A549 (cell line): ENCODE data around the gene NSL1. TPM values are rescaled to one million over a fixed set of nuclear protein-coding genes. Genes with fewer than 3 reads are reported as not detected.

Source experiments
- ATAC-seq, 2 experiments: fragments of 200-7000 bp in 1 of 2; fragments of >200 bp in 1 of 2; cut with Nextera tagmentation in 1 of 2; cut with Tn5 transposase in 1 of 2; 3 replicates each; pipeline versions ENCODE4 v1.8.0 to v1.9.1; 2018 to 2020; ENCODE audit warnings: mild to moderate bottlenecking in 1 of 2, moderate library complexity in 1 of 2
- CTCF ChIA-PET: fragments of 300-600 bp; sonication (Branson Sonifier 250); formaldehyde crosslinking; extraction: SDS; loops from one replicate; lab custom pipeline; 2021; ENCODE audit warnings: antibody characterized with exemption, inconsistent platforms; lab: Yijun Ruan, JAX
- POLR2A ChIA-PET: fragments of 350-600 bp; formaldehyde crosslinking; extraction: SDS; loops from one replicate; lab custom pipeline; 2021; ENCODE audit warnings: antibody characterized with exemption, inconsistent platforms; lab: Yijun Ruan, JAX
- DNase-seq, 2 experiments: peaks; one replicate each; pipeline versions ENCODE4 v3.0.0 to v3.0.0-alpha.2; 2011 to 2016; ENCODE audit warnings: low read depth in 1 of 2, low spot score in 1 of 2
- FAIRE-seq: peaks from 2 replicates; lab custom pipeline; 2011; peaks lifted over from hg19 to GRCh38; lab: Jason Lieb, UNC
- H3K27ac ChIP-seq, 2 experiments: fragments of >200 bp; sonication (Bioruptor Twin); formaldehyde crosslinking; 3 replicates each; pipeline ENCODE4 v1.5.1; 2016 to 2017
- H3K4me1 ChIP-seq: fragments of >200 bp; sonication (Bioruptor Twin); formaldehyde crosslinking; 3 replicates; pipeline ENCODE4 v1.6.1; 2016
- H3K4me2 ChIP-seq: fragments of >200 bp; sonication (Bioruptor Twin); formaldehyde crosslinking; 3 replicates; pipeline ENCODE4 v1.6.1; 2016
- H3K4me3 ChIP-seq: fragments of >200 bp; sonication (Bioruptor Twin); formaldehyde crosslinking; 3 replicates; pipeline ENCODE4 v1.5.1; 2016
- H3K9me3 ChIP-seq: fragments of >200 bp; sonication (Bioruptor Twin); formaldehyde crosslinking; 3 replicates; pipeline ENCODE4 v1.6.1; 2016
- CBX2 ChIP-seq: fragments of 200-600 bp; sonication (generic); IDR thresholded peaks from 2 replicates; pipeline ENCODE4 v1.6.1; 2016; ENCODE audit warnings: low read depth, mild to moderate bottlenecking, borderline replicate concordance
- CBX8 ChIP-seq: fragments of 200-600 bp; sonication (generic); IDR thresholded peaks from 2 replicates; pipeline ENCODE4 v1.6.1; 2016
- CHD2 ChIP-seq: fragments of 150-350 bp; IDR thresholded peaks from 2 replicates; pipeline ENCODE4 v1.6.1; 2014; ENCODE audit warnings: low read length; ENCODE audit not compliant: partially characterized antibody
- CHD4 ChIP-seq: fragments of 200-600 bp; sonication (generic); IDR thresholded peaks from 2 replicates; pipeline ENCODE4 v1.6.1; 2016; ENCODE audit warnings: antibody characterized with exemption, mild to moderate bottlenecking, borderline replicate concordance
- EHMT2 ChIP-seq: fragments of 200-600 bp; sonication (generic); IDR thresholded peaks from 2 replicates; pipeline ENCODE4 v1.6.1; 2016; ENCODE audit warnings: antibody characterized with exemption, low read depth, mild to moderate bottlenecking, moderate library complexity
- ESRRA ChIP-seq: fragments of 150-350 bp; IDR thresholded peaks from 2 replicates; pipeline ENCODE4 v1.6.1; 2014; ENCODE audit warnings: mild to moderate bottlenecking, low read length, borderline replicate concordance
- FOSB ChIP-seq: fragments of 250-450 bp; sonication (Bioruptor Pico); IDR thresholded peaks from 2 replicates; pipeline ENCODE4 v1.5.0; 2020; ENCODE audit warnings: mild to moderate bottlenecking, moderate library complexity
- HOXB13 ChIP-seq: fragments of 250-450 bp; sonication (Bioruptor Pico); IDR thresholded peaks from 2 replicates; pipeline ENCODE4 v1.5.0; 2020; ENCODE audit warnings: low read depth, mild to moderate bottlenecking, moderate library complexity
- HOXB5 ChIP-seq: fragments of 250-450 bp; sonication (Bioruptor Pico); IDR thresholded peaks from 2 replicates; pipeline ENCODE4 v1.5.0; 2020; ENCODE audit warnings: mild to moderate bottlenecking, moderate library complexity
- KDM1A ChIP-seq: fragments of 200-600 bp; sonication (generic); IDR thresholded peaks from 2 replicates; pipeline ENCODE4 v1.6.1; 2016; ENCODE audit warnings: low read depth, mild to moderate bottlenecking
- MAFK ChIP-seq: fragments of 450-650 bp; IDR thresholded peaks from 2 replicates; pipeline ENCODE4 v1.6.1; 2014; ENCODE audit not compliant: partially characterized antibody
- MAZ ChIP-seq: fragments of 150-350 bp; IDR thresholded peaks from 2 replicates; pipeline ENCODE4 v1.6.1; 2014; ENCODE audit warnings: antibody characterized with exemption, low read depth, low read length, borderline replicate concordance
- NFE2L2 ChIP-seq: fragments of 150-350 bp; conservative IDR thresholded peaks from 2 replicates; pipeline ENCODE4 v1.6.1; 2014; ENCODE audit warnings: low read length
- NPAS2 ChIP-seq: fragments of 250-450 bp; sonication (Bioruptor Pico); IDR thresholded peaks from 2 replicates; pipeline ENCODE4 v1.8.0; 2022; ENCODE audit warnings: mild to moderate bottlenecking, moderate library complexity, borderline replicate concordance
- RAD21 ChIP-seq, 2 experiments: fragments of >200 bp in 1 of 2; sonication (Bioruptor Twin) in 1 of 2; formaldehyde crosslinking in 1 of 2; IDR thresholded peaks in 1 of 2; conservative IDR thresholded peaks in 1 of 2; 2 replicates in 1 of 2; 3 replicates in 1 of 2; pipeline ENCODE4 v1.6.1; 2012 to 2018; ENCODE audit warnings: inconsistent platforms in 1 of 2
- RCOR1 ChIP-seq: fragments of 150-350 bp; IDR thresholded peaks from 2 replicates; pipeline ENCODE4 v1.6.1; 2014; ENCODE audit warnings: antibody characterized with exemption, low read length, low read depth
- SMC3 ChIP-seq: fragments of >200 bp; sonication (Bioruptor Twin); formaldehyde crosslinking; IDR thresholded peaks from 3 replicates; pipeline ENCODE4 v1.6.1; 2018; ENCODE audit warnings: inconsistent platforms
- TFCP2L1 ChIP-seq: fragments of 250-450 bp; sonication (Bioruptor Pico); IDR thresholded peaks from 2 replicates; pipeline ENCODE4 v1.5.0; 2021; ENCODE audit warnings: mild to moderate bottlenecking
- TP53 ChIP-seq: fragments of 250-450 bp; sonication (Bioruptor Pico); IDR thresholded peaks from 2 replicates; pipeline ENCODE4 v1.5.0; 2021; ENCODE audit warnings: mild to moderate bottlenecking, moderate library complexity
- ZFP36 ChIP-seq: fragments of 450-650 bp; IDR thresholded peaks from 2 replicates; pipeline ENCODE4 v1.6.1; 2014; ENCODE audit warnings: borderline replicate concordance; ENCODE audit not compliant: partially characterized antibody
- ZNF302 ChIP-seq: fragments of 250-450 bp; sonication (Bioruptor Pico); IDR thresholded peaks from 2 replicates; pipeline ENCODE4 v1.9.0; 2021; ENCODE audit warnings: inconsistent platforms, mild to moderate bottlenecking, moderate library complexity
- WGBS: methylation state at CpG from one replicate; pipeline ENCODE4 v1.1.6; 2017; ENCODE audit errors: missing lambda C conversion rate; 5-methylcytosine and 5-hydroxymethylcytosine counted together
- polyA plus RNA-seq, 4 experiments: library from polyadenylated mRNA; depleted of rRNA in 3 of 4; stranded (reverse); fragments of >200 nt; fragmentation: RNase III in 1 of 4; extraction: RNeasy Plus Mini Kit Qiagen cat#74134 plus additional on column Dnase treatment in 1 of 4; gene quantifications; 2 replicates in 3 of 4; 3 replicates in 1 of 4; pipeline ENCODE4 v1.2.3, GENCODE V29; 2011 to 2017
- TF ChIP-seq, protein P1 (sequence below): IDR thresholded peaks from 2 replicates; pipeline ENCODE4 v1.6.1; 2012; ENCODE audit warnings: low read depth, borderline replicate concordance
- TF ChIP-seq, protein P2 (sequence below): IDR thresholded peaks from 2 replicates; pipeline ENCODE4 v1.6.1; 2012
- TF ChIP-seq, protein P3 (sequence below): IDR thresholded peaks from 2 replicates; pipeline ENCODE4 v1.6.1; 2012
- TF ChIP-seq, protein P4 (sequence below): fragments of 150-350 bp; IDR thresholded peaks from 2 replicates; pipeline ENCODE4 v1.6.1; 2014; ENCODE audit warnings: low read depth, mild to moderate bottlenecking, low read length
- TF ChIP-seq, protein P5 (sequence below): fragments of >200 bp; sonication (Bioruptor Twin); formaldehyde crosslinking; IDR thresholded peaks from 3 replicates; pipeline ENCODE4 v1.5.1; 2016

Gene NSL1
- polyA plus RNA-seq, 2 of the 4 experiments (the other 2 are of a cell fraction): 44.9 to 47.9 TPM

DNA sequence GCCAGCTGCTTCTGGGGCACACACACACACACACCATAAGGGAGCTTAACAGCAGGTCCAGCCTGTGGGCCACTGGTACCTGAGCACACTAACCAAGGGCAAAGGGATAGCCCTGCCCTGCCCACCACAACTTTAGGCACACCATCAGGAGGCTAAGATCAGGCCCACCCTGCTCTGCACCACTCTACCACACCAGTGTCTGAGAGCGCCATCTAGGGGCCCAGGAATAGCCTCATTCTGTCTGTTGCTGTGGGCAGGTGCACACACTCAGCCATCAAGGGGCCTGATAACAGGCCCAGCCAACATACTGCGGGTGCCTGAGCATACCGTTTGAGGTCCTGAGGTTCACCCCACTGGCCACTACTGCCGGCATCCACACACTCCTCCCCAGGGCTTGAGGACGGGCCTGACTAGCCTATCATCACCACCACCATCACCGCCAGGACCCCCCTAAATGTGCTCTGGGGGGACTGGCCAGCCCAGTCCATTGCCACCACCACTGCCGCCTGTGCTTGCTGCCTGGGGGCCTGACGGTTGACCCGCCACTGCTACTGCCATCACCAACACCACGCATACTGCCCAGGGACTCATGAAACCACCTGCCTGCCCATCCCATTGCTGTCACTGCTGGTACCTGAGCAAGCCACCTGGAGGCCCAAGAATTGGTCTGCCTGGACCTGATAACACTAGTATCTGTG, 31.3 kb downstream of the NSL1 start:
- TF ChIP-seq MAFK: no peak
- TF ChIP-seq KDM1A: no peak
- no peak for TF ChIP-seq CHD2
- no peak for TF ChIP-seq FOSB (CRISPR knock-in tag)
- TF ChIP-seq CHD4: no peak
- peak; percentile 31 to 39; a peak in 4 of 5 replicates for TF ChIP-seq RAD21 (conservative IDR thresholded peaks at IDR 0.05 in 1 of 2, IDR thresholded peaks at IDR 0.05 in 1 of 2)
- TF ChIP-seq TFCP2L1 (CRISPR knock-in tag): no peak
- no peak for TF ChIP-seq CBX2
- TF ChIP-seq HOXB13 (CRISPR knock-in tag): no peak
- TF ChIP-seq, protein P1, sequence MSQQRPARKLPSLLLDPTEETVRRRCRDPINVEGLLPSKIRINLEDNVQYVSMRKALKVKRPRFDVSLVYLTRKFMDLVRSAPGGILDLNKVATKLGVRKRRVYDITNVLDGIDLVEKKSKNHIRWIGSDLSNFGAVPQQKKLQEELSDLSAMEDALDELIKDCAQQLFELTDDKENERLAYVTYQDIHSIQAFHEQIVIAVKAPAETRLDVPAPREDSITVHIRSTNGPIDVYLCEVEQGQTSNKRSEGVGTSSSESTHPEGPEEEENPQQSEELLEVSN: no peak
- TF ChIP-seq, protein P2, sequence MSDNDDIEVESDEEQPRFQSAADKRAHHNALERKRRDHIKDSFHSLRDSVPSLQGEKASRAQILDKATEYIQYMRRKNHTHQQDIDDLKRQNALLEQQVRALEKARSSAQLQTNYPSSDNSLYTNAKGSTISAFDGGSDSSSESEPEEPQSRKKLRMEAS: no peak
- no peak for TF ChIP-seq ESRRA
- TF ChIP-seq, protein P3, sequence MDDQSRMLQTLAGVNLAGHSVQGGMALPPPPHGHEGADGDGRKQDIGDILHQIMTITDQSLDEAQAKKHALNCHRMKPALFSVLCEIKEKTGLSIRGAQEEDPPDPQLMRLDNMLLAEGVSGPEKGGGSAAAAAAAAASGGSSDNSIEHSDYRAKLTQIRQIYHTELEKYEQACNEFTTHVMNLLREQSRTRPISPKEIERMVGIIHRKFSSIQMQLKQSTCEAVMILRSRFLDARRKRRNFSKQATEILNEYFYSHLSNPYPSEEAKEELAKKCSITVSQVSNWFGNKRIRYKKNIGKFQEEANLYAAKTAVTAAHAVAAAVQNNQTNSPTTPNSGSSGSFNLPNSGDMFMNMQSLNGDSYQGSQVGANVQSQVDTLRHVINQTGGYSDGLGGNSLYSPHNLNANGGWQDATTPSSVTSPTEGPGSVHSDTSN: no peak
- TF ChIP-seq, protein P4, sequence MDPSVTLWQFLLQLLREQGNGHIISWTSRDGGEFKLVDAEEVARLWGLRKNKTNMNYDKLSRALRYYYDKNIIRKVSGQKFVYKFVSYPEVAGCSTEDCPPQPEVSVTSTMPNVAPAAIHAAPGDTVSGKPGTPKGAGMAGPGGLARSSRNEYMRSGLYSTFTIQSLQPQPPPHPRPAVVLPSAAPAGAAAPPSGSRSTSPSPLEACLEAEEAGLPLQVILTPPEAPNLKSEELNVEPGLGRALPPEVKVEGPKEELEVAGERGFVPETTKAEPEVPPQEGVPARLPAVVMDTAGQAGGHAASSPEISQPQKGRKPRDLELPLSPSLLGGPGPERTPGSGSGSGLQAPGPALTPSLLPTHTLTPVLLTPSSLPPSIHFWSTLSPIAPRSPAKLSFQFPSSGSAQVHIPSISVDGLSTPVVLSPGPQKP: no peak
- TF ChIP-seq RCOR1: no peak
- TF ChIP-seq TP53: no peak
- 0 out of 3 replicates have a peak, but pooled peaks have one; percentile 21 for TF ChIP-seq SMC3
- TF ChIP-seq EHMT2: no peak
- TF ChIP-seq, protein P5, sequence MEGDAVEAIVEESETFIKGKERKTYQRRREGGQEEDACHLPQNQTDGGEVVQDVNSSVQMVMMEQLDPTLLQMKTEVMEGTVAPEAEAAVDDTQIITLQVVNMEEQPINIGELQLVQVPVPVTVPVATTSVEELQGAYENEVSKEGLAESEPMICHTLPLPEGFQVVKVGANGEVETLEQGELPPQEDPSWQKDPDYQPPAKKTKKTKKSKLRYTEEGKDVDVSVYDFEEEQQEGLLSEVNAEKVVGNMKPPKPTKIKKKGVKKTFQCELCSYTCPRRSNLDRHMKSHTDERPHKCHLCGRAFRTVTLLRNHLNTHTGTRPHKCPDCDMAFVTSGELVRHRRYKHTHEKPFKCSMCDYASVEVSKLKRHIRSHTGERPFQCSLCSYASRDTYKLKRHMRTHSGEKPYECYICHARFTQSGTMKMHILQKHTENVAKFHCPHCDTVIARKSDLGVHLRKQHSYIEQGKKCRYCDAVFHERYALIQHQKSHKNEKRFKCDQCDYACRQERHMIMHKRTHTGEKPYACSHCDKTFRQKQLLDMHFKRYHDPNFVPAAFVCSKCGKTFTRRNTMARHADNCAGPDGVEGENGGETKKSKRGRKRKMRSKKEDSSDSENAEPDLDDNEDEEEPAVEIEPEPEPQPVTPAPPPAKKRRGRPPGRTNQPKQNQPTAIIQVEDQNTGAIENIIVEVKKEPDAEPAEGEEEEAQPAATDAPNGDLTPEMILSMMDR: peak; percentile 41; the same call in 2 of the 3 replicates
- TF ChIP-seq MAZ: no peak
- TF ChIP-seq NPAS2 (CRISPR knock-in tag): no peak
- TF ChIP-seq NFE2L2: no peak
- no peak for TF ChIP-seq HOXB5 (CRISPR knock-in tag)
- TF ChIP-seq ZFP36: no peak
- TF ChIP-seq ZNF302 (CRISPR knock-in tag): no peak
- no peak for TF ChIP-seq CBX8
- Histone ChIP-seq H3K4me3 (no peak overlapping the region), H3K9me3 (no peaks in the 10 kb centered on the region), H3K4me1 (0 out of 3 replicates have a peak, but pooled peaks cover 3% of the 10 kb centered on the region), H3K27ac (no peak overlapping the region), H3K4me2 (no peak overlapping the region)
- CTCF ChIA-PET: interaction anchor here (0.7 to 1.7 kb wide), 3 partner anchors 10 to 95 kb away, joined by 3 to 7 read pairs (median 4); no protein-coding TSS in a partner anchor
- DNase-seq: peak; percentile 10 to 18
- POLR2A ChIA-PET: no interaction called here
- WGBS: 75% methylated on average over 8 of the region's 10 CpGs
- ATAC-seq: peak; percentile 83 to 94
- no peak for FAIRE-seq
